Measurements from ENCODE around the gene SLC2A11. TPM values are rescaled to one million over a fixed set of nuclear protein-coding genes. Genes with fewer than 3 reads are reported as not detected.
"Not testable (repeated sequence)": the region's sequence is repeated elsewhere in the genome, so short reads cannot be mapped to it uniquely, and the experiment has no call there.

SLC2A11 gene
- total RNA-seq, 1 donor = 16.7 TPM

GRCh38 chr22:23845265-23846080 lies 12.2 kb upstream of the SLC2A11 start:
- no peak for DNase-seq (ENCODE audit: low read depth in 2 of 3, low spot score in 2 of 3)

- no peak for DNase-seq (ENCODE audit: low read depth in 2 of 3, low spot score in 2 of 3)
These were observed 11.6 kb upstream of the SLC2A11 start for GRCh38 chr22:23846081-23846469.

- DNase-seq (ENCODE audit: low read depth in 2 of 3, low spot score in 2 of 3) = no peak
These were observed 10.3 kb upstream of the SLC2A11 start for GRCh38 chr22:23847310-23847920.

GRCh38 chr22:23847991-23848864 lies 9.4 kb upstream of the SLC2A11 start:
- DNase-seq (ENCODE audit: low read depth in 2 of 3, low spot score in 2 of 3) = no peak

GRCh38 chr22:23849009-23850006 lies 8.4 kb upstream of the SLC2A11 start:
- DNase-seq (ENCODE audit: low read depth in 2 of 3, low spot score in 2 of 3) = peak; percentile 69 to 79 (median 75)

GRCh38 chr22:23850136-23850611 lies 7.5 kb upstream of the SLC2A11 start:
- no peak for DNase-seq (ENCODE audit: low read depth in 2 of 3, low spot score in 2 of 3)

GRCh38 chr22:23856721-23857605 lies 712 bp upstream of the SLC2A11 start:
- peak in 2 of 3 donors; percentile 62 to 63 for DNase-seq (ENCODE audit: low read depth in 2 of 3, low spot score in 2 of 3)

- DNase-seq (ENCODE audit: low read depth in 2 of 3, low spot score in 2 of 3) = no peak
These were observed 775 bp downstream of the SLC2A11 start for GRCh38 chr22:23858484-23858815.

- peak in 1 of 3 donors; percentile 26 for DNase-seq (ENCODE audit: low read depth in 2 of 3, low spot score in 2 of 3)
These were observed 1.5 kb downstream of the SLC2A11 start for GRCh38 chr22:23859201-23859600.

- not testable (repeated sequence) for DNase-seq (ENCODE audit: low read depth in 2 of 3, low spot score in 2 of 3)
These were observed 2.5 kb downstream of the SLC2A11 start for GRCh38 chr22:23860187-23860586.

- peak in 2 of 3 donors; percentile 51 to 76 for DNase-seq (ENCODE audit: low read depth in 2 of 3, low spot score in 2 of 3)
These were observed 4.4 kb downstream of the SLC2A11 start for GRCh38 chr22:23862103-23862502.

GRCh38 chr22:23864499-23865154 lies 7.0 kb downstream of the SLC2A11 start:
- not testable (repeated sequence) for DNase-seq (ENCODE audit: low read depth in 2 of 3, low spot score in 2 of 3)

GRCh38 chr22:23868580-23868979 lies 10.9 kb downstream of the SLC2A11 start:
- no peak for DNase-seq (ENCODE audit: low read depth in 2 of 3, low spot score in 2 of 3)

GRCh38 chr22:23874871-23875270 lies 17.2 kb downstream of the SLC2A11 start:
- DNase-seq (ENCODE audit: low read depth in 2 of 3, low spot score in 2 of 3) = no peak

GRCh38 chr22:23875801-23876200 lies 18.1 kb downstream of the SLC2A11 start:
- no peak for DNase-seq (ENCODE audit: low read depth in 2 of 3, low spot score in 2 of 3)

- DNase-seq (ENCODE audit: low read depth in 2 of 3, low spot score in 2 of 3) = no peak
These were observed 19.9 kb downstream of the SLC2A11 start for GRCh38 chr22:23877566-23877965.

- no peak for DNase-seq (ENCODE audit: low read depth in 2 of 3, low spot score in 2 of 3)
These were observed 20.5 kb downstream of the SLC2A11 start for GRCh38 chr22:23878219-23878618.

GRCh38 chr22:23882370-23882769 lies 24.7 kb downstream of the SLC2A11 start:
- DNase-seq (ENCODE audit: low read depth in 2 of 3, low spot score in 2 of 3) = no peak

Data from hematopoietic multipotent progenitor cell (in vitro differentiated cells).